ENCODE data around the gene TYRP1. TPM values are rescaled to one million over a fixed set of nuclear protein-coding genes. Genes with fewer than 3 reads are reported as not detected.

Gene TYRP1
- total RNA-seq, 4 donors from 2014 or later, result 0.63 to 0.83 TPM; not detected in 2

GRCh38 chr9:12652973-12653372 is 40.2 kb upstream of the TYRP1 start:
- intact Hi-C loops (cut with DNase I), result no loop called here
- DNase-seq (ENCODE audit: extremely low spot score), result no peak
- H3K27ac ChIP-seq (replicated peaks in 1 of 4), result no peak overlapping the region
- no peaks in the 10 kb centered on the region for H3K9me3 ChIP-seq
- 34% methylated on average over 2 of the region's 2 CpGs for WGBS
- H3K4me1 ChIP-seq, result no peaks in the 10 kb centered on the region
- H3K36me3 ChIP-seq, result no peaks in the 10 kb centered on the region
- TF ChIP-seq POLR2AphosphoS5 (IDR thresholded peaks at IDR 0.05), result no peak
- TF ChIP-seq, protein P1, sequence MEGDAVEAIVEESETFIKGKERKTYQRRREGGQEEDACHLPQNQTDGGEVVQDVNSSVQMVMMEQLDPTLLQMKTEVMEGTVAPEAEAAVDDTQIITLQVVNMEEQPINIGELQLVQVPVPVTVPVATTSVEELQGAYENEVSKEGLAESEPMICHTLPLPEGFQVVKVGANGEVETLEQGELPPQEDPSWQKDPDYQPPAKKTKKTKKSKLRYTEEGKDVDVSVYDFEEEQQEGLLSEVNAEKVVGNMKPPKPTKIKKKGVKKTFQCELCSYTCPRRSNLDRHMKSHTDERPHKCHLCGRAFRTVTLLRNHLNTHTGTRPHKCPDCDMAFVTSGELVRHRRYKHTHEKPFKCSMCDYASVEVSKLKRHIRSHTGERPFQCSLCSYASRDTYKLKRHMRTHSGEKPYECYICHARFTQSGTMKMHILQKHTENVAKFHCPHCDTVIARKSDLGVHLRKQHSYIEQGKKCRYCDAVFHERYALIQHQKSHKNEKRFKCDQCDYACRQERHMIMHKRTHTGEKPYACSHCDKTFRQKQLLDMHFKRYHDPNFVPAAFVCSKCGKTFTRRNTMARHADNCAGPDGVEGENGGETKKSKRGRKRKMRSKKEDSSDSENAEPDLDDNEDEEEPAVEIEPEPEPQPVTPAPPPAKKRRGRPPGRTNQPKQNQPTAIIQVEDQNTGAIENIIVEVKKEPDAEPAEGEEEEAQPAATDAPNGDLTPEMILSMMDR (IDR thresholded peaks at IDR 0.05), result no peak
- no peak for TF ChIP-seq EP300 (IDR thresholded peaks at IDR 0.05)
- no peak for TF ChIP-seq POLR2A (IDR thresholded peaks at IDR 0.05; ENCODE audit: low read depth)
- H3K4me3 ChIP-seq, result no peak overlapping the region
- H3K27me3 ChIP-seq, result no peaks in the 10 kb centered on the region

GRCh38 chr9:12656803-12657202 is 36.4 kb upstream of the TYRP1 start:
- Histone ChIP-seq H3K4me1 (no peaks in the 10 kb centered on the region), H3K27ac (replicated peaks in 1 of 4) (no peak overlapping the region), H3K9me3 (no peaks in the 10 kb centered on the region), H3K36me3 (no peaks in the 10 kb centered on the region), H3K4me3 (no peak overlapping the region), H3K27me3 (no peaks in the 10 kb centered on the region)
- intact Hi-C loops (cut with DNase I), result no loop called here
- TF ChIP-seq, protein P1 (IDR thresholded peaks at IDR 0.05), result no peak
- TF ChIP-seq EP300 (IDR thresholded peaks at IDR 0.05) (no peak), POLR2A (IDR thresholded peaks at IDR 0.05; ENCODE audit: low read depth) (no peak), POLR2AphosphoS5 (IDR thresholded peaks at IDR 0.05) (no peak)
- WGBS, result 92% methylated on average over 2 of the region's 2 CpGs
- no peak for DNase-seq (ENCODE audit: extremely low spot score)

GRCh38 chr9:12657233-12657632 is 36.0 kb upstream of the TYRP1 start:
- Histone ChIP-seq H3K4me1 (no peaks in the 10 kb centered on the region), H3K4me3 (no peak overlapping the region), H3K36me3 (no peaks in the 10 kb centered on the region), H3K27me3 (no peaks in the 10 kb centered on the region), H3K27ac (replicated peaks in 1 of 4) (no peak overlapping the region), H3K9me3 (no peaks in the 10 kb centered on the region)
- 86% methylated on average over 2 of the region's 2 CpGs for WGBS
- TF ChIP-seq POLR2A (IDR thresholded peaks at IDR 0.05; ENCODE audit: low read depth) (no peak), EP300 (IDR thresholded peaks at IDR 0.05) (no peak), POLR2AphosphoS5 (IDR thresholded peaks at IDR 0.05) (no peak)
- TF ChIP-seq, protein P1 (IDR thresholded peaks at IDR 0.05), result no peak
- intact Hi-C loops (cut with DNase I), result no loop called here
- DNase-seq (ENCODE audit: extremely low spot score), result no peak

DNA sequence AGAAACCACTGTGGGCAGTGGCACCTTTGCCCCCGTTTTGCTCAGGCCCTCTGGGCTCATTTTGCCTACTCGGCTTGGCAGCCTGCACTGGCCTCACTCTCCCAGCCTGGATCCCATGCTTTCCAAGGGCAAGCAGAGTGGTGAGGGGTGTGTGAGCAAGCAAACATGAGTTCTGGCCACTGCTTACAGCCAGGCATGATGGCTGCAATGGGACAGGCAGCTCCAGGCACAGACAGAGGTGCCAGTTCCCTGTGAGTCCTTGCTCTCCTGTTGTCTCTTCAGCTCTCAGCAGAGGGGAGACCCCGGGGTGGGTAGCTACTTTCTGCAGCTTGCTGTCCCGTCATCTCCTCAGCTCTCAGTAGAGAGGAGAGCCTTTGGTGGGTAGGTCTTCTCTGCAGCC is 35.2 kb upstream of the TYRP1 start:
- no peaks in the 10 kb centered on the region for H3K36me3 ChIP-seq
- H3K27ac ChIP-seq (replicated peaks in 1 of 4), result no peak overlapping the region
- no peaks in the 10 kb centered on the region for H3K4me1 ChIP-seq
- DNase-seq (ENCODE audit: extremely low spot score), result no peak
- intact Hi-C loops (cut with DNase I), result no loop called here
- H3K9me3 ChIP-seq, result no peaks in the 10 kb centered on the region
- WGBS, result 82% methylated on average over 3 of the region's 4 CpGs
- no peak overlapping the region for H3K4me3 ChIP-seq
- no peaks in the 10 kb centered on the region for H3K27me3 ChIP-seq
- TF ChIP-seq, protein P1 (IDR thresholded peaks at IDR 0.05), result no peak
- no peak for TF ChIP-seq POLR2A (IDR thresholded peaks at IDR 0.05; ENCODE audit: low read depth)
- no peak for TF ChIP-seq POLR2AphosphoS5 (IDR thresholded peaks at IDR 0.05)
- TF ChIP-seq EP300 (IDR thresholded peaks at IDR 0.05), result no peak

DNA sequence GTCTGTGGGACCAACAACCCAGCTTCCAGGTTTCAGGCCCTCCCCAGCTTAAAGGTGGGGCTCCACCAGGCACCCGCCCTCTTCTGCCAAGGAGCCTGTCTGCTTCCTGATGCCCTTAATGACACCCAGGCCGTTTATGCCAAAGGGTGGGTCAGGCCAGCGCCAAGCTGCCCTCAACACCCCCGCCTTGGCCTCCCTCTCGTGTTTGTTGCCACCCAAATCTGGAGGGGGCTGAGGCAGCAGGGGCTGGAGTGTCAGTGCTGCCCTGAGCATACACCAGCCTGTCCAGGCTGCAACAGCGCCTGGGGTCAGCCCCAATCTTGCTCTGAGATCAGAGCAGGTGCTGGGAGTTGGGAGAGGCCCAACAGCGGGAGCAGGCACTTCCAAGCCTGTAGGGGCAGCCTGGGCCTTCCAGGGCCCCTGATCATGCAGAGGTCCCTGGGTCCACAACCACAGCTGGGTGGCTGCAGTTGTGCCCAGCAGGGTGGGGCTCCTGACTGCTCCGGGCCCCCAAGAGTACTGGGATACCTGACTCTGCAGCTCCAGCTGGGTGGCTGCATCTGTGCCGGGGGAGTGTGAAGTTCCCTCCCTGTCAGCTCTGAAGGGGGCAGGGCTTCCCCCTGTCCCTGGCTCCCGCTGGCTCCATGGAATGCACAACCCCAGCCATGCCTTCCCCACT is 34.5 kb upstream of the TYRP1 start:
- 96% methylated on average over 5 of the region's 10 CpGs for WGBS
- Histone ChIP-seq H3K36me3 (no peaks in the 10 kb centered on the region), H3K4me3 (no peak overlapping the region), H3K27ac (replicated peaks in 1 of 4) (no peak overlapping the region), H3K9me3 (no peaks in the 10 kb centered on the region), H3K27me3 (no peaks in the 10 kb centered on the region), H3K4me1 (no peaks in the 10 kb centered on the region)
- DNase-seq (ENCODE audit: extremely low spot score), result no peak
- TF ChIP-seq EP300 (IDR thresholded peaks at IDR 0.05) (no peak), POLR2AphosphoS5 (IDR thresholded peaks at IDR 0.05) (no peak), POLR2A (IDR thresholded peaks at IDR 0.05; ENCODE audit: low read depth) (no peak)
- TF ChIP-seq, protein P1 (IDR thresholded peaks at IDR 0.05), result no peak
- intact Hi-C loops (cut with DNase I), result no loop called here
